Esophagus squamous epithelium (tissue), 4 donors: Measurements from ENCODE around the gene DMBX1.

ENCODE experiments used
- POLR2A ChIP-seq, 4 donors: fragments of 450-650 bp; IDR thresholded peaks; one replicate each; pipeline ENCODE4 v1.6.1; 2017; ENCODE audit warnings: antibody characterized with exemption in 4 of 4, mild to moderate bottlenecking in 4 of 4, moderate library complexity in 3 of 4
- TF ChIP-seq, protein P1 (sequence below), 6 experiments: fragments of 450-650 bp in 4 of 6; fragments of 200-600 bp in 2 of 6; sonication (generic) in 2 of 6; IDR thresholded peaks; one replicate each; pipeline ENCODE4 v1.5.1; 2016 to 2019; ENCODE audit warnings: antibody characterized with exemption in 6 of 6, mild to moderate bottlenecking in 4 of 6, moderate library complexity in 4 of 6

- TF ChIP-seq, protein P1, sequence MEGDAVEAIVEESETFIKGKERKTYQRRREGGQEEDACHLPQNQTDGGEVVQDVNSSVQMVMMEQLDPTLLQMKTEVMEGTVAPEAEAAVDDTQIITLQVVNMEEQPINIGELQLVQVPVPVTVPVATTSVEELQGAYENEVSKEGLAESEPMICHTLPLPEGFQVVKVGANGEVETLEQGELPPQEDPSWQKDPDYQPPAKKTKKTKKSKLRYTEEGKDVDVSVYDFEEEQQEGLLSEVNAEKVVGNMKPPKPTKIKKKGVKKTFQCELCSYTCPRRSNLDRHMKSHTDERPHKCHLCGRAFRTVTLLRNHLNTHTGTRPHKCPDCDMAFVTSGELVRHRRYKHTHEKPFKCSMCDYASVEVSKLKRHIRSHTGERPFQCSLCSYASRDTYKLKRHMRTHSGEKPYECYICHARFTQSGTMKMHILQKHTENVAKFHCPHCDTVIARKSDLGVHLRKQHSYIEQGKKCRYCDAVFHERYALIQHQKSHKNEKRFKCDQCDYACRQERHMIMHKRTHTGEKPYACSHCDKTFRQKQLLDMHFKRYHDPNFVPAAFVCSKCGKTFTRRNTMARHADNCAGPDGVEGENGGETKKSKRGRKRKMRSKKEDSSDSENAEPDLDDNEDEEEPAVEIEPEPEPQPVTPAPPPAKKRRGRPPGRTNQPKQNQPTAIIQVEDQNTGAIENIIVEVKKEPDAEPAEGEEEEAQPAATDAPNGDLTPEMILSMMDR (IDR thresholded peaks at IDR 0.05), result no peak
- TF ChIP-seq POLR2A (IDR thresholded peaks at IDR 0.05), result no peak
Observed at GRCh38 chr1:46523496-46524353, 34.1 kb downstream of the DMBX1 start.
